Measurements from ENCODE around the gene DROSHA.

The DROSHA gene

DNA sequence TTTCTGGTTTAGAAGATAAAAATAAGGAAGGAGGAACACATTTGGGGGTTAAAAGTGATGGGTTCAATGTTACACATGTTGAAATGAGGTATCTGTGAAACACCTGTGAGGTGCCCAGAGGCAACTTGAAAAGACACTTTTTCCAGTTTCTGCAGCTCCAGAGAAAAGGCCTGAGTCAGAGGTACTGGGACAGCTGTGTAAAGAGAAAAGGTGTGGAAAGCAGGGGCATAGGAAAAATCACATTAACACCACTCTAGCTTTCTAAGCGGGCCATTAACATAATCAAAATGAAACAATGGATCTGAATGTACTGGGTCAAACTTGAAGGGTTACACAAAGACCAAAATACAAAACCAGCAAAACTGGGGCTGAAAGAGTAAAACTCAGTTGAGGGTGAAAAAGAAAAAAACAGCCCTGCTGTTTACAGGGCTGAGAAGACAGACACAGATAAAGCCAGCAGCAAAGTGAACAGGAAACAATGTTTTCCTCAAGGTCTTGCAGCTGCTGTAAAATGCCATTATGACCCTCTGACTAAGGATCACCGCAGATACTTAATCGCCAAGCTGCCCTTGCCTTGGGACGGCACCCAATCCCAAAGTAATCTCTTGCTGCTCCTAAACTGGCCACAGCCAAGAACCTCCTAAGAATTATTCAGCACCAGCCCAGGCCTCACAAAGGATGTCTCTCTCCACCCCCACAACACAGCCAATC, 104.7 kb downstream of the DROSHA start:
- H3K27ac ChIP-seq: no peak overlapping the region
- TF ChIP-seq ZFX (IDR thresholded peaks at IDR 0.05) (no peak), CTCF (conservative IDR thresholded peaks at IDR 0.05) (no peak)

DNA sequence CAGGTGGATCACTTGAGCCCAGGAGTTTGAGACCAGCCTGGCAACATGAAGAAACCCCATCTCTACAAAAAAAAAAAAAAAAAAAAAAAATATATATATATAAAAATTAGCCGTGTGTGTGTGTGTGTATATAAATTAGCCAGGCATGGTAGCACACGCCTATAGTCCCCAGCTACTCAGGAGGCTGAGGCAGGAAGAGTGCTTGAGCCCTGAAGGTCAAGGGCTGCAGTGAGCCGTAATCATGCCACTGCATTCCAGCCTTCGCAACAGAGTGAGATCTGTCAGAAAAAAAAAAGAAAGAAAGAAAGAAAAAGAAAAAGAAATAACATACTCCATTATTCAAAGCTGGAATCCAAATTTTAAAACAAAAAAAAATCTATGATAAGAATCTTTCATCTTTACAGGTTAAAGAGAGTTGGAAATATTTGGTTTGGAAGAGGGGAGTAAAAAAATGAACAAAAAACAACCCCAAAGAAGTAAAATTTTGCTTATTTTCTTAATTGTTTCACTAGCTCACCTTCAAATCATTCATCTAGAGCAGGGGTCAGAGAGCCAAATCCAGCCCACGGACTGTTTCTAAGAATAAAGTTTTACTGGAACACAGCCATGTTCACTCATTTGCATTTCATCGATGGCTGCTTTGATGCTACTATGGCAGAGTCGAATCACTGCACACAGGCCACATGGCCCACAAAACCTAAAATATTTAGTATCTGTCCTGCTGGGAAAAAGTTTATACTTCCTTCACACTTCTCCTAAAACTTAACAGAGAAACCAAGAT, 109.9 kb downstream of the DROSHA start:
- H3K27ac ChIP-seq: no peak overlapping the region
- TF ChIP-seq ZFX (IDR thresholded peaks at IDR 0.05): no peak
- TF ChIP-seq CTCF (conservative IDR thresholded peaks at IDR 0.05): no peak

DNA sequence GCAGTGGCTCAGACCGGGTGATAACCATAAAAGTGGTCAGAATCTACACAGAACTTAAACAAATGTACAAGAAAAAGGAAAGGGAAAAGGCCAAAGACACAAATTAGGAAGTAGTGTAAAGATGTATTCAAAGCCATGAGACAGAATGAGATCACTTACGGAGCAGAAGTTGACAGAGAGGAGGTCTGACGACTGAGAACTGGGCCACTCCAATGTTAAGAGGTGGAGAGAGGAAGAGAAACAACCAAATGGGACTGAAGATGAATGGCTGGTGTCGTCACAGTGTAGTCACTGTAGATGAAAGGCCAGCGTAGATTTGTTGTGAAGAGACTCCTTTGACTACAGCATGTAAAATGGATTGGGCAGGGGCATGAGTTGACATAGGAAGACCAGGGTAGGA, 114.4 kb downstream of the DROSHA start:
- TF ChIP-seq ZFX (IDR thresholded peaks at IDR 0.05): no peak
- TF ChIP-seq CTCF (conservative IDR thresholded peaks at IDR 0.05): no peak

DNA sequence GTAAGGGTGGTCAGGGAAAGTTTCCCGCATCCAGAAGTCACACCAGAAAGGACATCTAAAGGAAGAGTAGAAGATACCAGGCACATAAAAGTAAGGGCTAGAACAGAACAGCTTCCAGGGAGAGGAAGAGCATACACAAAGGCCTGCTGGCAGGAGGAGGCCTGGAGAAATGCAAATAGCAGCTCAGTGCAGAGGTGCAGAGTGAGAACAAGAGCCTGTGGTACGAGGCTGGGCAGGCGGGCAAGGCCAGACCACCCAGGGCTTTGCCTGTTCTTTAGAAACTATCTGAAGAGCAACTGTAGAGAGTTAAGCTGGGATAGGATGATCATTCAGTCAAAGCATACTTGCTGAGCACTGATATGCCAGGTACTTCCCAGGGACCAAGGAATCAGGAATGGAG, 115.3 kb downstream of the DROSHA start:
- H3K27ac ChIP-seq: no peak overlapping the region
- no peak for TF ChIP-seq ZFX (IDR thresholded peaks at IDR 0.05)
- TF ChIP-seq CTCF (conservative IDR thresholded peaks at IDR 0.05): no peak

More for the DNA sequence above, 114.4 kb downstream of the DROSHA start:
- H3K27ac ChIP-seq: no peak overlapping the region

GRCh38 chr5:31415960-31416359, 115.9 kb downstream of the DROSHA start:
- TF ChIP-seq CTCF (conservative IDR thresholded peaks at IDR 0.05) (no peak), ZFX (IDR thresholded peaks at IDR 0.05) (no peak)
- H3K27ac ChIP-seq: no peak overlapping the region

- TF ChIP-seq CTCF (conservative IDR thresholded peaks at IDR 0.05): no peak
- TF ChIP-seq ZFX (IDR thresholded peaks at IDR 0.05): no peak
- no peak overlapping the region for H3K27ac ChIP-seq
Measured at GRCh38 chr5:31415009-31415923, 116.6 kb downstream of the DROSHA start.

Measured in C4-2B (cell line).